Fibroblast of skin of right biceps (primary cell): ENCODE data around the gene CASK.
"Not testable (repeated sequence)": the region's sequence is repeated elsewhere in the genome, so short reads cannot be mapped to it uniquely, and the experiment has no call there.

Experiments used
- DNase-seq: peaks from one replicate; pipeline ENCODE4 v3.0.0-alpha.2; 2013

The CASK gene

GRCh38 chrX:41688156-41688555 lies 235.2 kb downstream of the CASK start:
- DNase-seq: no peak

- no peak for DNase-seq
Observed at GRCh38 chrX:41686788-41687187, 236.6 kb downstream of the CASK start.

GRCh38 chrX:41684940-41685339 lies 238.4 kb downstream of the CASK start:
- no peak for DNase-seq

GRCh38 chrX:41684138-41684537 lies 239.2 kb downstream of the CASK start:
- no peak for DNase-seq

GRCh38 chrX:41677183-41678060 lies 245.9 kb downstream of the CASK start:
- no peak for DNase-seq

GRCh38 chrX:41676361-41676760 lies 247.0 kb downstream of the CASK start:
- DNase-seq: not testable (repeated sequence)

- no peak for DNase-seq
Observed at GRCh38 chrX:41672643-41673042, 250.7 kb downstream of the CASK start.

- no peak for DNase-seq
Observed at GRCh38 chrX:41671082-41671481, 252.3 kb downstream of the CASK start.

GRCh38 chrX:41670112-41670511 lies 253.2 kb downstream of the CASK start:
- DNase-seq: no peak

- no peak for DNase-seq
Observed at GRCh38 chrX:41667631-41668030, 255.7 kb downstream of the CASK start.

GRCh38 chrX:41666251-41666650 lies 257.1 kb downstream of the CASK start:
- no peak for DNase-seq

GRCh38 chrX:41665686-41666085 lies 257.7 kb downstream of the CASK start:
- no peak for DNase-seq

GRCh38 chrX:41664908-41665307 lies 258.4 kb downstream of the CASK start:
- no peak for DNase-seq

GRCh38 chrX:41664375-41664901 lies 258.9 kb downstream of the CASK start:
- no peak for DNase-seq

- peak; percentile 12 for DNase-seq
Observed at GRCh38 chrX:41661366-41662095, 261.8 kb downstream of the CASK start.

GRCh38 chrX:41655631-41656030 lies 267.7 kb downstream of the CASK start:
- DNase-seq: no peak

- DNase-seq: no peak
Observed at GRCh38 chrX:41655101-41655500, 268.3 kb downstream of the CASK start.

- DNase-seq: no peak
Observed at GRCh38 chrX:41653125-41653524, 270.2 kb downstream of the CASK start.

- DNase-seq: not testable (repeated sequence)
Observed at GRCh38 chrX:41646201-41646600, 277.2 kb downstream of the CASK start.

GRCh38 chrX:41634284-41634683 lies 289.1 kb downstream of the CASK start:
- DNase-seq: peak; percentile 0

GRCh38 chrX:41630091-41630490 lies 293.3 kb downstream of the CASK start:
- no peak for DNase-seq

GRCh38 chrX:41629539-41629938 lies 293.8 kb downstream of the CASK start:
- no peak for DNase-seq

GRCh38 chrX:41621222-41621723 lies 302.1 kb downstream of the CASK start:
- DNase-seq: no peak

- no peak for DNase-seq
Observed at GRCh38 chrX:41619221-41619620, 304.1 kb downstream of the CASK start.
